ENCODE data around the gene EVI2B.
"Not testable (repeated sequence)": the region's sequence is repeated elsewhere in the genome, so short reads cannot be mapped to it uniquely, and the experiment has no call there.

The EVI2B gene

GRCh38 chr17:31313982-31314781, at the start of gene EVI2B:
EVI2B (minus strand) TSS chr17:31314054; CDS start chr17:31305609, 8,445 bp downstream.
- peak; percentile 33 for FAIRE-seq

- peak; percentile 66 for FAIRE-seq
Measured at GRCh38 chr17:31357839-31358394, 44.1 kb upstream of the EVI2B start.

DNA sequence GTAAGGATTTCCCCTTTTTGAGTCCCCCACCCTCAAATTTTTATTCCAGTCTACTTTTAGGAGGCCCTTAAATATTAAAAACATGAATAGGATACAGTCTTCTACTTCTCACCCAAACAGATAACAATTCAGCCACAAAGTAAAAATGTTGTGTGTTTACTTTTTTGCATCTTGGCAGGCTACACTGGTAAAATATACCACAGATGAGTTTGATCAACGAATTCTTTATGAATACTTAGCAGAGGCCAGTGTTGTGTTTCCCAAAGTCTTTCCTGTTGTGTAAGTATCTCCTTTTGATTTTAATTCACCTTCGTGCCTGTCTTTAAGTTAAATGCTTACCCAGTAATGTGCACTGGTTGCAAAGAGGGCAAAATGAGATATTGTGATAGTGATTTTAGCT, 43.2 kb upstream of the EVI2B start:
- FAIRE-seq = no peak

GRCh38 chr17:31355935-31356334, 42.1 kb upstream of the EVI2B start:
- no peak for FAIRE-seq

DNA sequence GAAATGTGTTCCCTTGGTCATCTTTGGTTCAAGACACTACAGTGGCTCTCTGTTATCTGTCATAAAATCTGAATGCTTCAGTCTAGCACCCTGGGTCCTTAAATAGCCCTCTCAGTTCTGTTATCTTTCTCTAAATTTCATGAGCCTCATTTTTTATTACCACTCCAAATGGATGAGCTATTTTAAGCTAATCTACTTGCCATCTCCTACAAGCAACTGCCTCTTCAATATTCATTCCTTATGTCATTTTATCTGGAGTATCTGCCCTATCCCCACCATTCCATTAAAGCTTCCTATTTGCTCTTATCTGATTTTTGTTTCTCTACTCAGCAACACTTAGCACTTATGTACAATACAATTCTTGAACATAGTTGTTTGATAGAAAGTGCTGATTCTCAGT, 35.6 kb upstream of the EVI2B start:
- FAIRE-seq = no peak

DNA sequence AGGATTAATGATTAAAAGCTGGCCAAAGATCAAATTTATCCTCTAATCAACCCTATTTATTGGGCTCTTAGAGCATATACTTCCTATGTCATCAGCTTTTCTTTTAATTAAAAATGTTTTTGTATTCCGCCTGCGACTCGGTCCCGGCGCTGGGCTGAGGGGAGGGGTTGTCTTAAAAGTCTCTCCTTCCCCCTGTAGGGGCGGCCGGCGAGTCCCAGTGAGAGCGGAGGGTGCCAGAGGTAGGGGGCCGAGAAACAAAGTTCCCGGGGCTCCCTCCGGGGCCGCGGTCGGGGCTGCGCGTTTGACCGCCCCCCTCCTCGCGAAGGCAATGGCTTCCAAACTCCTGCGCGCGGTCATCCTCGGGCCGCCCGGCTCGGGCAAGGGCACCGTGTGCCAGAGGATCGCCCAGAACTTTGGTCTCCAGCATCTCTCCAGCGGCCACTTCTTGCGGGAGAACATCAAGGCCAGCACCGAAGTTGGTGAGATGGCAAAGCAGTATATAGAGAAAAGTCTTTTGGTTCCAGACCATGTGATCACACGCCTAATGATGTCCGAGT, 31.4 kb upstream of the EVI2B start:
- FAIRE-seq = not testable (repeated sequence)

DNA sequence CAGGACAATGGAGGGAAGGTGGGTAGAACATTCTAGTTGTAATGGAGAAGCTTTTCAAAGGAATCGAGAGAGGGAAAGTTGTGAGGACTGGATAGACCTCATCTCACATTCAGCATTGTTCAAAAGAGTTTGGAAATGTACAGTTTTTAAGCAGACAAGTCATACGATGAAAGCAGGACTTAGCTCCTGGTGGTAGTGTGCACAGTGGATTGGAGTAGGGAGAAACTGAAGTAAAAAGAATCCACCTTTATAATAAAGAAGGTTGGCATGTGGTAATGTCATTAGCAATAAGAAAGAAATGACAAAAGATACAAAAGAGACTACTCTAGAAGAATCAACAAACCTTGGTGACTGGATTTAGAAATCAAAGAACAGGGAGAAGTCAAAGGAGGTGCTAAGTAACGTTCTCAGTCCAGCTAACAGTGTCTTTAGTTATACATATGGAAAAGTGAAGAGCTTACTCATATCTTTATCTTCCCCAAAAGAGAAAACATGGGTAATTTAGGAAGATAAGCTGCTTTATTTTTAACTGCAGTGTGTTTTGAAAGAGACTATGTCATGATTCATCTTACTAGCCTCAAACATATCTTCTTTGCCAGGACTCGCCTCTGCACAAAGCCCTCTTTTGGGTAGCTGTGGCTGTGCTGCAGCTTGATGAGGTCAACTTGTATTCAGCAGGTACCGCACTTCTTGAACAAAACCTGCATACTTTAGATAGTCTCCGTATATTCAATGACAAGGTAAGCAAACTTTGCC, 26.2 kb upstream of the EVI2B start:
- FAIRE-seq = no peak

GRCh38 chr17:31329221-31329620, 15.4 kb upstream of the EVI2B start:
- FAIRE-seq = no peak

DNA sequence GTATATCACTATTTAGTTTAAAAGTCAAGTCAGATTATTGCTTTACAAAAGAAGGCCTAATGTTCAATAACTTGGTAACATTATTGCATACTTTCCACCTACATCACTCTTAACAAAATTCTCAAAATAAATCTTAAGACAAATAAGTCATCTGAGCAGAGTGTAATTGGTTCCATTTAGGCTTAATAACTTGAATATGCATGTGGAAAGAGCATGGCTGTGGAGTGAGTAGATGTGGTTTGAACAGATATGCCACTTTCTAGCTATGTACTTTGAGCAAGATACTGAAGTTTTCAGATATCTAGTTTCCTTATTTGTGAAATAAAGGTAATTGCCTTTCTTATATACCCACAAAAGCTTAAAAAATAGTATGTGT, 14.3 kb upstream of the EVI2B start:
- no peak for FAIRE-seq

- FAIRE-seq = no peak
Measured at GRCh38 chr17:31327534-31328159, 13.8 kb upstream of the EVI2B start.

DNA sequence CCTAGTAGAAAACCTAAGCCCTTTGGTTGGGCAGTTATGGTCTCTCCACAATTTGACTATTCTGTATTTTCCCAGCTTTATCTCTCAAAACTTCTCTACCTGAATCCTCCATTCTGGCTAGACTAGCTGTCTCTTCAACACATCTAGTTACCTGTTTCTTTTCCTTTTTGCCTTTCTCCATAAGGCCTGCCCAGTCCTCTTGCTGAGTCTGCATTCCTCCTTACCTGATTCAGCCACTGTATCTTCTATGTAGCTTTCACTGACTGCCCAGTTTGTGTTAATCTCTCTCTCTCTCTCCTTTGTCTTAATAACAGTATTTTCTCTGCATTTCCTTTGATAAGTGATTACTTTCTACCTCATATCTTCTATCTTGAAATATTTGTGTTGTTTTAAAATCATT, 9.7 kb upstream of the EVI2B start:
- FAIRE-seq = no peak

DNA sequence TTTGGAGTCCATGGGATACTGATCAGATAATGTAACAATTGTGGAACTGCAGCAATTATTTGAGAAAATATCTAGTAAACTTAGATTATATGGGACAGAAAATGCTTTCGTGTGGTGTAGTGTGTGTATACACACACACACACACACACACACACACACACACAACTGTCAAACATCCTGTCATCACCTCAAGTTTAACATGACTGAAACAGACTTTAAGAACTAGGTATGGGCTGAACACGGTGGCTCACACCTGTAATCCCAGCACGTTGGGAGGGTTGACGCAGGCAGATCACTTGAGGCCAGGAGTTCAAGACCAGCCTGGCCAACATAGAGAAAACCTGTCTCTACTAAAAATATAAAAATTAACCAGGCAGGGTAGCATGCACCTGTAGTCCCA, 8.1 kb upstream of the EVI2B start:
- no peak for FAIRE-seq

DNA sequence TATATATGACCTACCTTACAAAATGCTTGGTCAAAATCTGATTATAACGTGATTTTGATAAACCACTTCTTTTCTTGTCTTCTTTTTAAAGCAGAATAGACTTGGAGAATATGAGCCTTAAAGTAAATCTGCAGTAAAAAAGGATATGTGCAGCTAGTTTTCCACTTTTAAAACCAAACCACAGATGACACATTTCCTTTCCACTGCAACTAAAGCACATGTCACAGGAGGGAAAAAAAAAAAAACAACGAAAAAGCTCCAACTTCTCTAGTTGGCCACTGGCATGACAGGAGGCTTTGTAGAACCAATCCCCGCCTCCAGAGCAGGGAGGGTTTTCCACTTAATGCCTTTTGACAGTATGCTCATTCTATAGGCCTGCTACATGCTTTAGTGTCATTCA, 7.6 kb upstream of the EVI2B start, which contains the start of gene EVI2A:
TSS of gene EVI2A (minus strand) at position 142 of the 400 bp plus-strand sequence. CDS start 2,609 bp downstream, outside the sequence.
- no peak for FAIRE-seq

DNA sequence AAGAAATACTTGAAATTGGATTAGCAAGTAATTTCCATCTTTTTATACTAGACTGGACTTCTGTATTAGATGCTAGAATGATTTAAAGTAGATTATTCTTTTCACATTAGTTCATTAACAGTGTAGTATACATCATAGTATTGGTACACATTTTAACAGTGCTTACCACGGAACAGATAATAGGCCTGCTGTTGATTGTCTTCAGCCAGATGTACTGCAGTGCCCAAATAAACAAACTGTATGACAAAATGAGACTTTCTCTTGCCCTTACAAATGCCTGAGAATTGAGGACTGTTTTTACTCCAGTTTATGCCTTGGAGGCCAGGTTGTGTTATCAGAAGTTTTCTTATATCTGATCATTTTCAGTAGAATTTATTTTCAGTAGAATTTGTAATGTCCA, 6.9 kb upstream of the EVI2B start:
- FAIRE-seq = no peak

DNA sequence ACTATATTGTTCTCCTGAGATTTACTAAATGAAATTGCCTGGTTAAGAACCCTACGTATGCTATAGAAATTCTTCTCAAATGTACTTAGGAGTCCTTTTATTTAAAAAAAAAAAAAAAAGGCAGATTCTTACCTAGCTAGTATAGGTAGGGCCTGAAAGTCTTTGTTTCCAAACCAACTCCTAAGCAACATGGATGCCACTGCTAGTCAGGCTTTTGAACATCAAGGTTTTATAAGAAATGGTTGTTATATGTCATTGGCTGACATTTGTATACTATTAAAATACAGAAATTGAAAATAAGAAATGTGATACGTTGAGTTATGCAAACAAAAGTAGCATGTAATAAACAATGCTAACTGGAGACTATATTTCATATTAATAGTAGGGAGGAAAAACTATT, 6.4 kb upstream of the EVI2B start:
- no peak for FAIRE-seq

DNA sequence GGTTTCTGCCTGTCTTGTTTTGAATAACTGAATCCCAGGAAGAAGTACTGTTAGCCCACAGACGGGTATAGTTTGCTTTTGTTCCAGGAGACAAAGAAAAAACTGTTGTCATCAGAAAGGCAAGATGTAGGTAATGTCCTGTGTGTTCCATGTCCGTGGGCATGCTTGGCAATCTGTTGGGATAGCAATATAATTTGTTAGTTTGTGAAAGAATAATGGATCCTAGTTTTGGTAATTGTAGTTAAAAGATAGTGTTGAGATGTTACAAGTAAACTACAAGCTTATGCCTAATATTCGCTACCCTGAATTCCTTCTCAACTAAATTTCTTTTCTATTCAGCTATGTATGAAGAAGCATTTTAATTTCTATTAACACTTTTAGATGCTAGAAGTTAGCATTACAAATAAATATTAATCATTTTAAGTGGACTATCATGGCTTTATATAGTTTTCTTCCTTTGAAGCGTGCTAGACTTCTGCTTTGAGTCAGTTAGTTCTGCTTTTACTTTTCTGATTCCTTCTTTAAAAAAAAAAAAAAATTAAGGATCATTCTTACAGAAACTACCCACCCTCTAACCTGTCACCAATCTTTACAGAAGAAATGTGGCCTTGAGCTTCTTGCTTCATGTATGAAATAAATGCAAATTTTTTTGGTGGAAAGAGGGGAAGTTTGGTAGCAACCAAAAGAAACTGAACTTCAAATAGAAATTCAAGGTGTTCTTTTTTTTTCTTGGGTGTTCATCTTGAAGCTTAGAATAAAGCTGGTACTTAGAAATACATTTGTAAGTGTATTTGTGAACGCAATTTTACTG, 5.2 kb upstream of the EVI2B start:
- no peak for FAIRE-seq

DNA sequence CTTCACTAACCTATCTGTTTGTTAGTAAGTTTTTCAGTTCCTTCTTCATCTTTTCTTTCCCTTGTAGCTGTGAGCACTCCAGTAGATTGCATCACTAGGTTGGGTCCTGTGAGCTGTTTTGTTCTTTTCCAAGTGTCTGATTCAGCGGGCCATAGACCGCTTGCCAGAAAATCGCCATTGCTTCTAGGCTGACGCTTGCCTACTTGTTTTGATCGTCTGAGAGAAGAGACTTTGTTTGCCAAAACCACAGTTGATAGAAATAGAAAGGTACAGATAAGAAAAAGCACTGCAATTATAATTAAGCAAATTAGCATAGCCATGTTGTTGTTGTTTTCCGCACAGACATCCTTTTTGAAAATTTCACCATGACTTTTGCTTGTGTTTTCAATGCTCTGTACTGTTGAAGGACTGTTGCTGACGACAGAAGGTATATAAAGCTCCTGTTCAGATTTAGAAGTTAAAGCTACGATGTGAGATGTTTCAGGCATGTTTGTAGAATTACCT, 4.5 kb upstream of the EVI2B start:
- FAIRE-seq = no peak

GRCh38 chr17:31314782-31315100, 887 bp upstream of the EVI2B start:
- no peak for FAIRE-seq

GRCh38 chr17:31312223-31312622, 1.6 kb downstream of the EVI2B start:
- not testable (repeated sequence) for FAIRE-seq

DNA sequence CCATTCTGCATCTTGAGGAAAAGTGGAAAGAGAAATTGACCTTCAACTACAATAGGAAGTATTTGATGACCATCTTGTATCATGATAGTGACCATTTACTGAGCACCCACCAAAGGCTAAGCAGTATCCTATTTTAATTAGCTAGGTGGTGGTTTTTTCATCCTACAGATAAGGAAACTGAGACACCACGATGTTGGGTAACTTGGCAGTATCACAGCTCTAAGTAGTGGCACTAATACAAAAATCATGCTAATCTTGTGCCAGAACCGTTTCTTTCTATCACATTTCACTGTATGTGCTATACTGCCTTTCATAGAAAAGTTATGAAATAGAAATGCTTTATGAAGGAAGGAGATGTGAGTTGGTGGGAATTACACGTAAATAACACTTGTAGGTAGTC, 2.3 kb downstream of the EVI2B start:
- no peak for FAIRE-seq

DNA sequence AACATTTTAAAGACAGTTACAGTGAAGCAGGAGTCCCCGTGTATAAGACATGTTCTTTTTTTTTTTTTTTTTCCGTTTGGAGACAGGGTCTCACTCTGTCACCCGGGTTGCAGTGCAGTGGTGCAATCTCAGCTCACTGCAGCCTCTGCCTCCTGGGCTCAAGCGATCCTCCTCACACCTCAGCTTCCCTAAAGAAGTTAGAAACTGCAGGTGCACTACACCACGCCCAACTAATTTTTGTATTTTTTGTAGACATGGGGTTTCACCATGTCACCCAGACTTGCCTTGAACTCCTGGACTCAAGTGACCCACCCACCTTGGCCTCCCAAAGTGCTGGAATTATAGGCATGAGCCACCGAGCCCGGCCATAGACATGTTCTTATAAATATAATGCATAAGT, 3.0 kb downstream of the EVI2B start:
- no peak for FAIRE-seq

DNA sequence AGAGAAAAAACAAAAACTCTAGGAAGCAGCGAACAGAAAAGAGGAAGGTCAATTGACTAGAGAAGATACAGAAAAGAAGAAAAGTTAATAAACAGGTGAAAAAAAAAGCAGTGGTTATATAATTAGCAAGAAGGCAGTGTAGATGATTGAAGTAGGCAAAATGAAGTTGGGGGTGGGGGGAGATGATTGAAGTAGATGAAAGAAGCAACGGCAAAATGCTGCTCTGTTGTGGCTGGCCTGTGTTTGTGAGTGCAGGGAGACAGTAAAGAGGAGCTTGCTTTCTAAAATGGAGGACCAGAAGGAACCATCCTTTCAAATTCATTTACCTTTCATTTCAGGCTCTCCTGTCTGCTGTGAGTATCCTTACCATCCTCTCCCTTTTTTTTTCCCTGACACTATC, 3.6 kb downstream of the EVI2B start:
- FAIRE-seq = no peak

All from islet of Langerhans (tissue), 1 donor.